Mammary epithelial cell (primary cell): Measurements from ENCODE around the gene COL18A1.

Source experiments
- EZH2 ChIP-seq: IDR thresholded peaks from 2 replicates; pipeline ENCODE4 v1.6.1; 2012; ENCODE audit warnings: low read length, inconsistent platforms, borderline replicate concordance
- TF ChIP-seq, protein P1 (sequence below), 2 donors: IDR thresholded peaks in 1 of 2; conservative IDR thresholded peaks in 1 of 2; 2 replicates each; pipeline ENCODE4 v1.5.1; 2011 to 2012; ENCODE audit warnings: inconsistent platforms in 2 of 2, low read length in 2 of 2, mild to moderate bottlenecking in 2 of 2, control low read depth in 1 of 2, low read depth in 1 of 2; ENCODE audit not compliant: insufficient read depth in 1 of 2; ENCODE audit errors: extremely low read depth in 1 of 2

- TF ChIP-seq, protein P1, sequence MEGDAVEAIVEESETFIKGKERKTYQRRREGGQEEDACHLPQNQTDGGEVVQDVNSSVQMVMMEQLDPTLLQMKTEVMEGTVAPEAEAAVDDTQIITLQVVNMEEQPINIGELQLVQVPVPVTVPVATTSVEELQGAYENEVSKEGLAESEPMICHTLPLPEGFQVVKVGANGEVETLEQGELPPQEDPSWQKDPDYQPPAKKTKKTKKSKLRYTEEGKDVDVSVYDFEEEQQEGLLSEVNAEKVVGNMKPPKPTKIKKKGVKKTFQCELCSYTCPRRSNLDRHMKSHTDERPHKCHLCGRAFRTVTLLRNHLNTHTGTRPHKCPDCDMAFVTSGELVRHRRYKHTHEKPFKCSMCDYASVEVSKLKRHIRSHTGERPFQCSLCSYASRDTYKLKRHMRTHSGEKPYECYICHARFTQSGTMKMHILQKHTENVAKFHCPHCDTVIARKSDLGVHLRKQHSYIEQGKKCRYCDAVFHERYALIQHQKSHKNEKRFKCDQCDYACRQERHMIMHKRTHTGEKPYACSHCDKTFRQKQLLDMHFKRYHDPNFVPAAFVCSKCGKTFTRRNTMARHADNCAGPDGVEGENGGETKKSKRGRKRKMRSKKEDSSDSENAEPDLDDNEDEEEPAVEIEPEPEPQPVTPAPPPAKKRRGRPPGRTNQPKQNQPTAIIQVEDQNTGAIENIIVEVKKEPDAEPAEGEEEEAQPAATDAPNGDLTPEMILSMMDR (conservative IDR thresholded peaks at IDR 0.05 in 1 of 2, IDR thresholded peaks at IDR 0.05 in 1 of 2; ENCODE audit: extremely low read depth in 1 of 2, insufficient read depth in 1 of 2, low read depth in 1 of 2, low read length in 2 of 2), result no peak
- no peak for TF ChIP-seq EZH2
Measured at GRCh38 chr21:45441431-45442255, 36.7 kb downstream of the COL18A1 start.
